Measurements from ENCODE around the gene SGO2.
"Not testable (repeated sequence)": the region's sequence is repeated elsewhere in the genome, so short reads cannot be mapped to it uniquely, and the experiment has no call there.

Gene SGO2

GRCh38 chr2:200592406-200593075 is 66.5 kb downstream of the SGO2 start:
- DNase-seq (ENCODE audit: low read depth), result no peak

GRCh38 chr2:200593905-200594304 is 67.9 kb downstream of the SGO2 start:
- no peak for DNase-seq (ENCODE audit: low read depth)

GRCh38 chr2:200595913-200596312 is 69.9 kb downstream of the SGO2 start:
- no peak for DNase-seq (ENCODE audit: low read depth)

DNA sequence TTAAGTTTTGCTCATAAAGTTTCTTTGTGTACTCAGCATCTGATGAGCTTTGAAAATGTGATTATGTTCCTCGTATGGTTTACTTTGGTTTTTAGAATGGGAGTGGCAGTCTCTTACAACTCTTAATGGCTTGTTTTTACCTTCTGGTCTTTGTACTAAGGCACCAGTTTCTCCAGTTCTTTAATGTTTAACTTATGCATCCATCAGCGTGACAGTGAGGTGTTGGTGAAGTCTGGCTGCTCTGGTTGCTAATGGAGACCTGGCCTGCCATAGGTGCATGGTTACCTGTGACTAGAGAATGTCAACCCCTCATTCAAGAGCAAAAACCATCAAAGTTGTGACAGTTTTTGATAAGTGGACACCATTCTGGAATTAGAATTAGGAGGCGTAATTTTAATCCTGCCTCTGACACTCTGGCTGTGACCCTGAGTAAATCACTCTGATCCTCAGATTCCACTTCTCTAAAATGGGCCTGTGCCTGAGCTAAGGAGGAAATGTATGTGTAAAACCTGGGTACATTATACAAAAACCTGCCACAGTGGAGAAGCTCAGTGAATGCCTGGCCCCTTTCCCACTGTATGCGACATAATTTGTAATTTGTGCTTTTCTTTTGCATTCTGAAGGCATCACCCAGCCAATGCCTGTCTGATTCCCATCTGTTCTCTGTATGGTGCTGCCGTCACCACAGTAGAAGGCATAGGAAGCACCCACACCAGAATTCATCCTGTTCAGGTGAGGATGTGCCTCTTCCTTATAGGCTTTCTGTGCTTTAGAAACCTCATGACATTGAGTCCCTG is 71.0 kb downstream of the SGO2 start:
- DNase-seq (ENCODE audit: low read depth), result no peak

- DNase-seq (ENCODE audit: low read depth), result no peak
These were observed 73.2 kb downstream of the SGO2 start for GRCh38 chr2:200599206-200599605.

DNA sequence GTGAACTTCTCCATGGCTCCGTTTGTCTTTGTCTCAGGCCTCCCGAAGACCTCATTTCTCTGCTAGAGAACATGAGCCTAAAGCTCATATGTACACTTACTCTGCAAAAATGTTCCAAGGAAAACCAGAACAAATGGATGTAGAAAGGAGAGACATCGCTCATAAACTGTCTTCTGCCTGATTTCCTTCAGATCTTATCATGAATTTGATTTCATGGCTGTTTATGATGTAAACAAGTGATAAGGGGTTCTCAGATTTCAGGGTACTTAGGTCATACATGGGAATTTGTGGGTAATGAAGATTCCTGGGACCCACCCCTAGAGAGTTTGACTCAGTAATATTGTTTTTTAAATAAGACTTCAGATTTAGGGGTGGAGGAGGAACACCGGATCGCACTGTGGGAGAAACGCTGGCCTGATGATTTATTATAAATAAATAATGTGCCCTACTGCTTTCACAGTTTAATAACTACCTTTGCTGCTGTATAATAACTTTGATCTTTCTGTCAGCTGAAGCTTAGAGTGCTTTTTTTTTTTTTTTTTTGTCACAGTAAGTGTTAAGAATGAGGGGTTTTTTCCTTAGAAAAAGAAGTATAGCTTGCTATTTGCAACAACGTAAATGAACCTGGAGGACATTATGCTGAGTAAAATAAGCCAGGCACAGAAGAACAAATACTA is 74.7 kb downstream of the SGO2 start:
- DNase-seq (ENCODE audit: low read depth), result no peak

DNA sequence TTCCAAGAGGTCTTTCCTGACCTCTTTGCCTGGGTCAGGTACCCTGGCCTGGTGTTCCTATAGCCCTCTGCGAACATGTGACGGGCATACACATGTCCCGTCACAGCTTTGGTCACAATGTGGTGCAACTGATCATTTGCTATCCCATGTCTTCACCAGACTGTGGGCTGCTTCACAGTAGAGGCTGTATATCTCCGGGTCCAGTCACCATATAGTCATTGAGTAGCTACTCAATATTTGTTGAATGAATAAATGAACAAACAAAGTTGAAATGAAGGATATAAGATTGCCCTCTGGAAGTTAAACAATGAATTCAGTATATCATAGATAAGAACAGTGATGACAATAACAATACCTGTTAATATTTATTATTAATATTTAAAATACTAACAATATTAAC is 76.6 kb downstream of the SGO2 start:
- no peak for DNase-seq (ENCODE audit: low read depth)

- DNase-seq (ENCODE audit: low read depth), result no peak
These were observed 78.0 kb downstream of the SGO2 start for GRCh38 chr2:200603972-200604371.

GRCh38 chr2:200604571-200605255 is 78.7 kb downstream of the SGO2 start:
- DNase-seq (ENCODE audit: low read depth), result no peak

DNA sequence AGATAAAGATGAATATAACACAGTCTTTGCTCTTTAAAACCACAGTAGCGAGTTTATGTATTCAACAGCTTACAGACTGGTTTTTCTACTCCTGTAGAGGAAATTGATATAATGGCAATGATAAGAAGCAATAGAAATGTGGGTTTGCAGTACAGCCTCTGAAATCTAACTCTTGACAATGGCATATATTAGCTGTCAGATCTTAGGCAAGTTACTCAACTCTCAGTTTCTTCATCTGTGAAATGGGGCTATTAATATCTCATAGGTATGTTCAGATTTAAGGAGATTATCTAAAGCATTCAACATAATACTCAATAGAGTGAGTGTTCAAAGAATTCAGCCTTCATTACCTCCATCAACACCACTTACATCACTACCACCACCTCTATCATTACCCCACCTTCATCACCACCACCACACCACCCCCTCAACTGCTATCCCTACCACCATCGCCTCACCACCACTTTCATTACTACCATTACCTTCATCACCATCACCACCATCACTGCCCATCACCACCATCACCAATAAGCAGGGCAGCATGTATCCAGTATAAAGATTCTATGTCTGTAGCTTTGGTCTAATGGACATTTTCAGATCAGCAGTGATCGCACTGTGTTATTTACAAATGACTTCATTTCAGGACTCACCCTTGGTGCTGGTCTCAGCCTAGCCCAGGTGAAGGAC is 82.5 kb downstream of the SGO2 start:
- DNase-seq (ENCODE audit: low read depth), result no peak

DNA sequence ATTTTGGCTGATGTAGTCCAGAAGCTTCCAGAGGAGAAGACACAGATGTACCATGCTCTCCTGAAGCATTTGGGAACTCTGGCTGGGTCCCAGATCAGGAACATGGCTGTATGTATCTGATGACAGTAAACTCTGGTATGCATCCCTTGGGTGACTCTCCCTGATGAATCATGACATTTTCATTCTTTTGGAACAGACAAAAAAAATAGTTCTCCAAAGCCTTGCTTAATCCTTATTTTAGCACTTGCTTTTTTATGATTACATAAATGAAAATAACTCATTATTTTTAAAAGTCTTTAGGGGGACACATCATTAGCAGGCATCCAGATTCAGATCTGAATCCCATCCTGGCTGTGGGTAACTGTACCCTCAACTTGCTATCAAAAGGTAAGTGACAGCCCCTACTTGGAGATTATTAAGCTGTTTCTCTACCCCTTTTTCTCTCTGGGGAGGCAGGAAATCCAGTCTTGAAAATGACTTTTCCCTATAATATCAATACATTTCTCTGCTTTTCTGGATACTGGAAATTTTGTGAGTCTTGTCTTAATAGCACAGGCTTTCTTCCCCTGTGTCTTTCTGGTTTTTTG is 83.1 kb downstream of the SGO2 start:
- peak; percentile 64 for DNase-seq (ENCODE audit: low read depth)

GRCh38 chr2:200610217-200610616 is 84.2 kb downstream of the SGO2 start:
- not testable (repeated sequence) for DNase-seq (ENCODE audit: low read depth)

- DNase-seq (ENCODE audit: low read depth), result no peak
These were observed 87.7 kb downstream of the SGO2 start for GRCh38 chr2:200613692-200614091.

GRCh38 chr2:200614249-200614648 is 88.2 kb downstream of the SGO2 start:
- DNase-seq (ENCODE audit: low read depth), result no peak

DNA sequence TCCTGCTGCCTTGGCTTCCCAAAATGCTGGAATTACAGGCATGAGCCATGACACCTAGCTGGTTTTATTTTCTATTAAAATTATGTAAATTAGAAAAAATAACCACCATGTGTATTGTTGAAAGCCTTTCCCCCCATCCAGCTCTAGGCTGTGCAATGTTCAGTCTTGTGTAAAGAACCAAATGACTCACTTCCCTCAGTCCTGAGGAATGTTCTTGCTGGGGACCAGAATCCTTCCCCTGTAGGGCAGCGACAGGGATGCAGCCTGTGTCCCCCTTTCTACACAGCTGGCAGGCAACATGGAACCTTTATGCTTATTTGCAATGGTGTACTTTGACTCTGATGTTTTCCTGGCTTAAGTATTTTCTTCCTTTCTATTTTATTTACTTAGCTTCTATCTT is 89.2 kb downstream of the SGO2 start:
- no peak for DNase-seq (ENCODE audit: low read depth)

- DNase-seq (ENCODE audit: low read depth), result no peak
These were observed 90.2 kb downstream of the SGO2 start for GRCh38 chr2:200616193-200616592.

DNA sequence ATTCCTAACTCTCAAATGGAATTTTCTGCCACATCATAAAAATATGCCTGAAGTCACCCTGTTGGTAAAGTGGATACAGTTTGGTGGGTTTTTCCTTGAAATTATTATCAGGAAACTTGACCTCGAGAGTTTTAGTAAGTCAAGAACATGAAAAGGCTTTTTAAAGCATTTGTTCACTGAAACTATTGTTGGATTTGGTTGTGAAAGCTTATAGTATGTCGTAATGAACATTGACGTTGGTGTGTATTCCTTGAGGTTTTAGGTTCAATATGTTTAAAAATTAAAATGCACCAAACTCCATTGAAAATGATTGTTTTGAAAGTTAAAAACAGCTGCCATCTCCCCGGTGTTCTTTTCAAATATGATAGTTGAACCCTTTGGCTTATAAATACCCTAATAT is 90.6 kb downstream of the SGO2 start:
- DNase-seq (ENCODE audit: low read depth), result no peak

- no peak for DNase-seq (ENCODE audit: low read depth)
These were observed 91.4 kb downstream of the SGO2 start for GRCh38 chr2:200617156-200618053.

- no peak for DNase-seq (ENCODE audit: low read depth)
These were observed 92.0 kb downstream of the SGO2 start for GRCh38 chr2:200618054-200618419.

DNA sequence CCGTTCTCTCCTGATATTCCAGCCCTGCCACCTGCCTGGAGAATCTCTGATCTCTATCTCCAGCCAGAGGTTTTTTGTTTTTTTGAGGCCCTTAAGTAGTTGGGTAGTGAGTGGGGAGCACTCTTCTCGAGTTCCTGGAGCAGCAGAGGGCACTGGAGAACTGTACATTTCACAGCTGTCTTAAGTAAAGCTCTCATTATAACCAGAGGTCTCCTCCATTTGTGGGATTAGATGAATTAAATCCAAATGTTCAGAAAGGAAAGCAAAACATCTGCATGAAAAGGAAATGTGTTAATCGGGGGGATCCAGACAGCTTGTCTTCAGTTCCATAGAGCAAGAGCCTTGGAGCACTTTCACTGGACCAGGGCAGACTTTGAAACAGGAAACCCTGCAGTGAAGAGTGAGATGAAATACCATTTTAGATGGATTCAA is 92.6 kb downstream of the SGO2 start:
- DNase-seq (ENCODE audit: low read depth), result peak; percentile 85

- no peak for DNase-seq (ENCODE audit: low read depth)
These were observed 93.3 kb downstream of the SGO2 start for GRCh38 chr2:200619279-200619678.

All from fibroblast of the conjunctiva (primary cell).